Germinal center (tissue), 1 donor: Measurements from ENCODE around the gene NUDT16L1.

Experiments
- DNase-seq: peaks from one replicate; pipeline ENCODE4 v3.0.0; 2012; ENCODE audit warnings: mixed read lengths, low spot score

The NUDT16L1 gene

DNA sequence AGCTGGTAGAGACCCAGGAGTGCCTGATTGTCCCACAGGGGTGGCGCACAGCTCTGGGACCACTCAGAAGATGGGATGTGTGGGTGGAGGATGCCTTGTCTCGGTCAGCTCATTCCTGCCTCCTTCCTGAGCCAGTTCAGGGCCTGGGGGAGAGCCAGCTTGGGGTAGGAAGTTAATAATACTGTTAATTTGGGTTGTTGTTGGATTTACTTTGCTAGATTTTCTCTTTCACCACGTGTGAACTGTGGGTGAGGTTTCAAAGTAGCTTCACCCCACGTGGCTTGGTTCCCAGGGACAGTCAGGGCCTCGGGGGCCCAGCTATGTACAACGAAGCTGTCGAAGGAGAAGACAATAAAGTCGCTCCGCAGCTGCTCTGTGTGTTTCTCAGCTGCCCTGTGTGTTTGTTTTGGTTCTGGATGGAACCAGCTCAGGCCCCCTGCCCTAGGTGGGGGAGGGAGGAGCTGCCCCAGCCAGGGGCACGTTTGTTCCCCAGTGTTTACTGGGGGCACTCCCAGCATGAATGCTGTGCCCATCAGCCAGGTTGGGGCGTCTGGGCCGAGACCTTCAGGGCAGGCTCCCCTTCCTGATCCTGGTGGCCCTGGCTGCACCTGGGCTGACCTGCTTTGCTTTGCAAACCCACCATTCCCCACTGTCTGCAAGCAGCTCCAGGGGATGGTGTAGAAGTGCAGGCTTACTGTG, 2.3 kb downstream of the NUDT16L1 start:
- DNase-seq, result no peak

DNA sequence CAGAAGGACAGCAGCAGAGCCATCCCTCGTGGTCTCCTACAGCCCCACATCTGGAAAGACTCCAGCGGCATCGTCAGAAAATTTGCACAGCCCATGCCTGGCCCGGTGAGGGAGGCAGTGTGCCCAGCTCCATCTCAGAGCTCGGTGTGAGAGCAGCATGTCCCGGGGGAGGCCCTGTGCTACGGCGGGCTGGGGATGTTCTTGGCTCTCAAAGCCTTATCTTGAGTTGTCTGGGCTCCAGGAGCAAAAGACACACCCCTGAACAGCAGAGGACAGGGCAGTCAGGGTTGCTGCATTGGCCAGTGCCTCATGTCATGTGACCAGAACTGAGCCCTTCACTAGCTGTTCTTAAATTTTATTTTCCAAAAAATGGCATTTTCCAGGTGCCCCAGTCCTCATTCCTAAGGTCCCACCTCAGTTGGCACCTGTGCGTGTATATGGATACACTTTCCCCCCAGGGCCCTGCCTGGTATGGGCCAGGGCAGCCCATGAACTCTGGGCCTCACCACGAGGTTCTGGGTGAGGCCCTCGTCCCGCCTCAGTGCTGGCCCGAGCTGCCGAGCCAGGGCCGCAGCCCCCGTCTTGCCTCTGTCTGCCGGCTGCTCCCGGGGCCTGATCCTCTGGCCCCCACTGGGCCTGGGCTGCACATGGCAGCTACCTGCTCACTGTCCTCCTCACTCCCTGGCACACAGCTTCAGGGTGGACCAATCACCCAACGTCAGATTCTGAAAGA, 3.0 kb downstream of the NUDT16L1 start:
- DNase-seq, result no peak

DNA sequence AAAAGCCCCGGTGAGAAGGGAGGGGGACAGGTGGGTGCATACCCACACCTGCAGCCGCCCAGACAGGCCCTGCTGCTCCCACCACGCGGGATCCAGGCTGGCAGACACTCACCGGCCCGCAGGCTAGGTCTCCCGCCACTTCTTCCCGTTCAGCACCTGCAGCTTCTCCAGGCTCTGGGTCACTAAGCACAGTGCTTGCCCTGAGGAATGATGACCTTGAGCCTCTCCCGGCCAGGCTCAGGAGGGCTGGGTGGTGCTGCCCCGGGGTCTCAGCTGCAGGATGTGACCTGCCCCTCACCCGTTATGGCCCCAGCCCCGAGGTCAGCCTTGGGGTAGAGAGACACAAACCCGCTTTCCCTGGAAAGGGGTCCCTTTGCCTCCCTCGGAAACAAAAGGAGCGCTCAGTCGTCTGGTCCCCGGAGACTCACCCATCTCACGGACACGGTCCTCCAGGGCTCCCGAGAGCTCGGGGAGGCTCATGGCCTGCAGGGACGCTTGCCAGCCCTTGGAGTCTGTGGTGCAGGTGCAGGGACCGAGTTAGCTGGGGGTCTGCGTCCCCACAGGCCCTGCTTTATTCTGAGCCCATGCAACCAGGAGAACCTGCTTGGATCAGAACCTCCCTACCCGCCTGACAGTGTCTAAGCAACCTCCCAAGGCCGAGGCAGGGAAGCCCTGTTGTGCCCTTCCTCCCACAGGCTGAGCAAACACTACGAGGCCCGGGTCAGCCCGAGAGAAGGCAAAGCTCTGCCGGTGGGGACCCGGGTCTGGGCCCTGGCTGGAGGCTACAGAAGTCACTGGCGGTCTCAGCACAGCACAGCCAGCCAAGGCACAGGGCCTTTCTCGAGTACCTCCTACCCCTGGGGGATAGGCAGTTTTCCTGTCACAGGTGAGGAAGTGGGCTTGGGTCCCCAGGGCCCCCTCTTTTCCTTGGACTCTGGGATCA, 3.8 kb downstream of the NUDT16L1 start:
- DNase-seq, result no peak

DNA sequence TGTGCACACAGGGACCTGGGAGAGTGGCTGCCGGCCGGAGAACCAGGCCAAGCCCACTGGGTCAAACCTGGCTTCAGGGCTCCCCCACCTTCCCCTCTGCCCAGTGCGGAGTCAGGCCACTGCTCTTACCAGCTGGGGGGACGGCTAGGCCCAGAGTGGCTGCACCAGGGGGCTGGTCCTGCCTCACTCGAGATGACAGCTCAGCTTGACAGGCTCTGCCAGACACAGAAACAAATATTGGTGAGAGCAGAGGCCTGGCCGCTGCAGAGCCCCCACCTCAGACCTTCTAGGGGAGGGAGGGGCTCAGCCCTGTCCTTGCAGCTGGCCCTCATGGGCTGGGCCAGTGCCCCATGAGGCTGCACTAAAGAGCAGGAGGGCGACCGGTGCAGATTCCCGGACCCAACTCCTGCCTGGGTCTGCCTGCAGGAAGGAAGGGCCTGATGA, 4.5 kb downstream of the NUDT16L1 start:
- no peak for DNase-seq

DNA sequence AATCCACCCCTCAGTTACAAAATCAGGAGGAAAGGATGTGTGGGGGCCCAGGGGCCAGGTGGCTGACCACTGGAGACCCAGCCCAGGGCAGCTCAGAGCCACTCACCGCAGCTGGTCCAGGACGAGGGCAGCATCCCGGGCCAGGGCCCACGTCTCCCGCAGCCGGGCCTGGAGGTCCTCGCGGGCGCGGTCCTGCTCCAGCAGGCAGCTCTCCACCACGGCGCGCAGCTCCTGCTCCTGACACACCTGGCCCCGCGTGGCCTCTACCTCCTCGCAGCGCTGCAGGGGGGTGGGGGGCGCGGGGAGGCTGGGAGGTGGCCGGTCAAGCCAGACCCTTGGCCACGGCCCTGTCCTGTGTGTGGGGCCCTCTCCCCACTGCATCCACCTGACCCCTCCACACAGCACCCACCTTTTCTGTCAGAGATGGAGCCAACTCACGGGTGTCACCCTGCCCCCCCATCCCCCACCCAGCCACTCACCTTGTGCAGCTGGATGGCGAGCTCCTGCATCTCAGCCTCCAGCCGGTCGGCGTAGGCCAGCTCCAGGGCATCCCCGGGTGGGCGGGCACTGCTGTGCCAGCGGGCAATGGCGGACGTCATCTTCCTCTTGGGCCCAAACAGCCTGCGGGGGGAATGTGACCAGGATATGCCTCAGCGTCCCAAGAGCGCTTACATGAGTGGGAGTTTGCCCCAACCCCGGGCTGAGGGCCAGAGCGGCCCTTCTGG, 5.1 kb downstream of the NUDT16L1 start:
- no peak for DNase-seq

DNA sequence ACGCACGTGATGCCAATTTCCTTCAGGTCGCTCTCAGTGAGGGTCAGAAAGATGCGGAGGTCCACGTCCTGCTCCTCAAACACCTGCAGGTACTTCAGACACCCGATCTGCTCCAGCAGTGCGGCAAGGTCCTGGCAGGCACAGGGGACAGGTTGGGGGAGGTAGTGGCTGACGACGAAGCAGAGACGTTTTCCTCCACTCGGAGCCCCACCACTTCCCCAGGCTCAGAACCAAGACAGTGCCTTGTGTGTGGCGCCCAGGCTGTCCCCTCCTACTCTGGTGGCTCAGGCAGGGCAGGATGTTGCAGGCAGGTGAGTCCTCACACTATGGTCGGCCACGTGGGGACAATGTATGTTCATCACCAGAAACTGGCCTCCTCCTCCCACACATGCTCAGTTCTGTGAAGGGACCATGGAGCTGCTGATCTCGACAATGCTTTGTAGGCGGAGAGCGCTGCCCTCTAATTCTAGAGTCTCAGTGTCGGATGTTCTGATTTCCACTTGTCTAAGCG, 5.7 kb downstream of the NUDT16L1 start:
- DNase-seq, result no peak

DNA sequence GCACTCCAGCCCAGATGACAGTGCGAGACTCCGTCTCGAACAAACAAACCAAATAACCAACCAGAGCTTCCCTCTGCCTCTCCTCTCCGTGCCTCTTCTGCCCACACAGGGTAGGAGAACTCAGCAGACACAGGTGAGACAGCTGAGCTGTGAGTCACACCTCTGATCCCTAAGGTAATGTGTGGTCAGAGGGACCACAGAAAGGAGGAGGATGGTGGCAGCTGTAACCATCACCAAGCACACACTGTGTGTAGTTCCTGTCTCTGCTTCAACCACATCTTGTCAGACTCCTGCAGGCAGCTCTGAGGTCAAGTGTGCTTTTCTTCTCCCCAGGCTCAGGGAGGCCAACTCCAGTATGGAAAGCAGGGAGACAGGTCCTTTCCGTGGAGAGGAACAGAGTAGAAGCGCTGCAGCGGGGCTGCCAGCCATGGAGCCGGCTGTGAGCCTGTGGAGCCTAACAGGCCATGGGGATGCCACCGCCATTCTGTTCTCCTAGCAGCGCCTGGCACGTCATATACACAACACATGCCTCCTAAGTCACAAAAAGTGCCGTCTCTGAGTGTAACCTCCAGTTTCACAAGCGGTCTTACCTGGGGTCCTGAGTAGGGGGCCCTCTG, 7.1 kb downstream of the NUDT16L1 start:
- no peak for DNase-seq

DNA sequence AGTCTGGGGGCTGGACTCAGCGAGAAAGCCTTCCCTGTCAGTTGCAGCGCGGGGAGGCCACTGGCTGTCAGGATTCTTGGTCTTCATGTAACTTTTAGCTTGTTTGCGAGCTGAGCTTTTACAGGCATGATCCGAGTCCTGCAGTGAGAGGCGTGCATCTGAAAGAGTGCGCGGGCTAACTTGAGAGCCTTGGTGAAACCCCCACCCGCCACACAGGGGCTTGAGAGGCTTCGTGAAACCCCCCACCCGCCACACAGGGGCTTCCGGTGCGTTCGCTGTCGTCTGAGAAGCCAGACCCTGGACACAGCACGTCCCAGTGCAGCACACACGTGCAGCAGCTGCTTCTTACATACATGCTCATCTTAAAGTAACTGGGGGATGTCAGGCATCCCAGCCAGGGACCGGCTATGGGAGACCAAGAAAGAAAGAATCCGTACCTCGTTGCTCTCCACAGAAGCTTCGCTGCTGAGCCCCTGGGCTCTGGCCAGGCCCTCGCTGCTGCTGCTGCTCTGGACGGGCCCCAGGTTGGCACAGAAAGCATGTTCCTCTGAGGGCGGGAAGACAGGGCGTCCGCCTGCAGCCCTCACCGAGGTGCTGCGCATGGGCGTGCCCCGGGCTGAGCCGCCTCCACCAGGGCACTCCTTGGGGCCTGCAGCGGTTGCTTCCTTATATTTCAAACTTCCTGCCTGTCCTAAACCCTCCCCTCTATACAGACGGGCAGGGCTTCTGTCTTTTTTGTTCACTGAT, 7.8 kb downstream of the NUDT16L1 start:
- DNase-seq, result no peak

DNA sequence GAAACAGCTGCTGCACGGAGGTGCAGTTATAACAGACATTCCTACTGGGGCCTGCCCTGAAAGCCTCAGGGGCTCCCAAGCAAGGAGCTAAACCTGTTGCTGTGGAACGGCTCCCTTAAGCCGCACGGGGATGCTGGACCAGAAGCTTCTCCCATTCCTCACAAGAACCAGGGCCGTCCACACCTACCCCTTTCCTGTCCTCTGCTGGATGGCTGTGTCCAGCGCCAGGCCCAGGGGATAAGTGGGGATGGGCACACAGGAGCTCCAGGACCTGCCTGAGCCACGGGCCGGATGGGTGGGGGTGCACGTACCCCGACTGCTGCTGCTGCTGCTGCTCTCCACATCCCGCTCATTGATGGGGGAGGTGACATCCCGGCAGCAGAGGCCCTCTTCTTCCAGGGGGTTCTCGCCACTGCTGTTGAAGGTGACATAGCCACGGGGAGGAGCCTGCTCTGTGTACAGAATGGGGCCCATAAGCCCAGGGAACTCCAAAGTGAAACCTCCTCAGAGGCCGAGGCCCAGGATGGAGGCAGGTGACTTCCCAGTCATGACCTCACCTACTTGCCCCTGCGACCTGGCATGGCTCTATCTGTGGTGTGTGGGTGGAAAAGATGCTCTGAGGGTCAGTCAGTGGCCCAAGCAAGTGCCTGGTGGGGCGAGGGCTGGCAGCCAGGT, 8.6 kb downstream of the NUDT16L1 start:
- DNase-seq, result no peak

DNA sequence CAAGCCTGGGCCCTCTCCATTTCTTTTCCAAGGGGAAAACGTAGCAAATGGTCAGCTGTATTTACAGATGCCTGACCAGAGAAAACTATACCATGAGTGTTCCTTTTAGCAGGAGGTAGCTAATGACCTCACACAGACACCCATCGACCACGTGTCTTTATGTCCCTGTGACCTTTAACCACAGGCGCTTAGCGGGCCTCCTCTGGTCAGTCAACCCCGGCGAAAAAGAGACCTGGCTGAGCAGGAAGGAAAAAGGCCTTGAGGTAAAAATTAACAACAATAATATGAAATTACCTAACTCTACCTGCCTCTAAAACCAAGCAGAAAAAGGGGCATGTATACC, 9.1 kb downstream of the NUDT16L1 start:
- DNase-seq, result no peak

DNA sequence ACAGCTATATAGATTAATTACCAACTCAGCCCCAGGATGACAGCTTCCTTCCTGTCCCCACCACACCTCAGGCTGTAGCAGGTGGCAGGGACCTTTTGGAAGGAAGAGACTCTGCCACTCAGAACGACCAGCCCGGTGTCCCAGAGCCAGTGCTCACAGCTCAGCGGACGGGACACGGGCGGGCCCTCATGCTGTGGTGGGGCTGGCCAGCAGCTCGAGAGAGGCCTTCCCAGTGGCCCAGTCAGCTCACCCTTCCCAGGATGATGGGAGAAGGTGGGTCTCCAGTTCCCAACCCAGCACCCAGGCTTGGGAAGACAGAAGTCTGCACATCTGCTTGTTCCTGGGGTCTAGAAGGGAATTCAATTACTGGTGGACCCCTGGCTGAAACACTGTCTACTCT, 10.5 kb downstream of the NUDT16L1 start:
- no peak for DNase-seq

DNA sequence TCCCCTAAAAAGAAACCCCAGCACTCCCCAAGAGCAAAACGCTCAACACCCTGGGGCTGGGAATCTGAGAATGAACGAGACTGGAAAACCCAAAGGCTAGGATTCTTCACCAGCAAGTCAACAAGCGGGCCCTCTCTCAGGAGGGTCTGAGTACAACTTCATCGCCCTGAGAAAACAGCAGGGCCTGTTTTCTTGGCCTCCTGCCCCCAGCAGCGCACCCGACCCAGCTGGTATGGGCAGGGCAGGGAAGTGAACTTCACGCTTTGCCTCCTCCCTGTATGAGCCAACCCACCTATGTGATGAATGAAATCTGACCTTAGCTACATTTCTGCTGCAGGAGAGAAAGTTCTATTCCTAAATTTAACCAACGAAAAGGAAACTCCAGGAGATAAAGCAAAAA, 11.1 kb downstream of the NUDT16L1 start:
- DNase-seq, result no peak

DNA sequence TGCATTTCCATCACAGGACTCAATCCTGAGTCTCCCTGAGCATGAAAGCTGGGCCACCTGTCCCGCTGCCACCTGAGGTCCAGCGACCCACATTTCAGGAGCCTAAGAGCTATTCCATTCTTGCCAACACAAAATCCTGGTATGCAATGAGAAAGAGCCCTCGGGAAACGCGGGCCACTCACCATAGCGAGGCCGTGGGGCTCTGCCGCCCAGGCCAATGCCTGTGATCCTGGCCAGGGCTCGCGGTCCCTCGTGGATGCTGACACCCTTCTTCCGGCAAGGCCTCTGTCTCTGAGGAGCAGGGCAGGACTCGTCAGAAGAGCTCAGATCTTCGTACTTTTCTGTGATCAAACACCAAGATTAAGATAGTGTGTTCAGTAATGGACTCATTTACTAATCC, 11.6 kb downstream of the NUDT16L1 start:
- DNase-seq, result no peak

DNA sequence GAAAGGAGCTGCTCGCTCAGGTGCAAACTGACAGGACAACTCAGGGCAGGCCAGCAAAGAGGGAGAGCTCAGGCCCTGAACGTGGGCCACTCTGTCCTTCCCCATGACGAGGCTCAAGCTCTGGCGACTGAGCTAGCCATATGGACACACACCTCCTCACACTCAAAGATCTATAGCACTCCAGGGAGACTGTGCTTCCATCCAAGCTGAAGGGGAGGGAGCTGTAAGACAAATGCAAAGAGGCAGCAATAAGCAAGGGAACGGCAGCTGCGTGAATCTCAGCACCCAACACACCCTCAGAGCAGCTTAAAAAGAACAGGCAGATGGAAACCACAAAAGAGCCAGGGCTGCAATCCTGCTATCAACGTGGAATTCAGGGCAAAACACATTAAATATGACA, 13.5 kb downstream of the NUDT16L1 start:
- no peak for DNase-seq

DNA sequence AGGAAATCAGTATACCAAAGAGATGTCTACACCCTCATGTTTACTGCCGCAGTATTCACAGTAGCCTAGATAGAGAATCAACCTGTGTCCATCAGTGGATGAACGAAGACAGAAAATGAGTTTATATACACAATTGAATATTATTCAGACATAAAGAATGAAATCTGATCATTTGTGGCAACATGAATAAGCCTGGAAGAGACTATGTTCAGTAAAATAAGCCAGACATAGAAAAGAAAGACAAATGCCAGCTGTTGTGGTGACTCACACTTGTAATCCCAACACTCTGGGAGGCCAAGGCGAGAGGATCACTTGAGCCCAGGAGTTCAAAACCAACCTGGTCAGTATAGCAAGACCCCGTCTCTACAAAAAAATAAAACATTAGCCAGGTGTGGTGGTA, 16.1 kb downstream of the NUDT16L1 start:
- DNase-seq, result no peak

DNA sequence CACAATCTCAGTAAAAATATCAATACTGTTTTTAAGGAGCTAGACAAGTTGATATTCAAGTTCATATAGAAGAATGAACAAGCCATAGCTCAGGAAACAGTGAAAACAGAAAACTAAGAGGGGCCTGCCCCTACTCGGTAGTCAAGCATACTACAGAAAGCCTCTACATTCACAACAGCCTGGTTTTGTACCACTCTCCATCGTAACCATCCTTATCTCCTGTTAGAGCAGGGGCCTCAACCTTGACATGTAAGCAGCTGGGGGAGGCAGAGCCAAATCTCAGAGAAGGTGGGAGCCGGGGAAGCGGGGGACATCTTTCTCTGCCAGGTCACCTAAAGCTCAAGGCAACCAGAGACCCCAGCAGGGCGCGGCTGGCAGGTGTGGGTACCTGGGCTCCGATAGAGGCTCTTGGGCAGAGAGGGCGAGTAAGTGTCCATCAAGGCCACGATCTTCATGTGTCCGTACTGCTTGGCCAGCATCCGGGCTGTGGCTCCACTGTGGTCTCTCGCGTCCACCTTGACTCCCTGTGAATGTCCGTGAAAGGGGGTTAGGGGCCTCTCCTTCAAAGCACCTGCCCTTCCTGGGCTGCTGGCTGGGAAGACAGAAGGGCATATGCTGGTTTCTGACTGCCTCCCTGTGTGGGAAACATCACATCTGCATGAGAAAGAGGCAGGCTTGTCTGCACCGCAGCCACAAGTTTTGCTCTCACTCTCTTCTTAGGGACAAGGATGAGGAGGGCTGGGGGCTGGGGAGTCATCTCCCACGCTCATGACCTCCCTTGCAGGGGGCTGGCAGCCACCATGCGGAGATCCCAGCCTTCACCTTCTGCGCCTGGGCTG, 20.5 kb downstream of the NUDT16L1 start:
- DNase-seq, result no peak

DNA sequence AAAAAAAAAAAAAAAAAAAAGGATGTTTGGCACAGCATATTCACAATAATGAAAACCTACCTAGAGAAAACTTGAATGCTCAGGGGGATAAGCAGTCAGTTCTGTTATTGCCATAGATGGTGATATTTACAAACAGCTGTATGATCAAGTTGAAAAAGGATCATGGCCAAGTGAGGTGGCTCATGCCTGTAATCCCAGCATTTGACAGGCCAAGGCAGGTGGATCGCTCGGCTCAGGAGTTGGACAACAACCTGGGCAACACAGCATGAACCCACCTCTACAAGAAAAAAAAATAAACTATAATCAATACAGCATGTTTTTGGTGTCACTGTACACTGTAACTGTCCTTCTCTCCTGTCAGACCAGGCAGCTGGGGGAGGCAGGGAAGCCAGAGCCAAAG, 21.6 kb downstream of the NUDT16L1 start:
- no peak for DNase-seq

DNA sequence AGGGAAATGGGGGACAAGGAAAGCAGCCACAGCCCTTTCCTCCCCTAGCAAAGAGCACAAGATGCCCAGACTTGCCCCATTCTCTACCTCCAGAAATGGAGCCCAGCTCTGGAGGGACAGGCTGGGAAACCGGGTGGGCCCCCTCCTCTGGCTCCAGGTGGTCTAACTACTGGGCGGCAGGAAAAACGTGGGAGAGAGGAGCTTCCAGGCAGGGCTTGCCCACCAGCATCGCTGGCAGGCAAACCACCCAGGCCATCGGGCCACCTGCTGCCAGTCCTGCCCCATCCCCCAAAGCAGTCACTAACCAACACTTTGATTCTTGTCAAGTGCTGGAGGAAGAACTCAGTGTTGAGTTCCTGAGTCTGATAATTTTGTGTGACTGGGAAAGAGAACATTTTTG, 25.1 kb downstream of the NUDT16L1 start:
- DNase-seq, result no peak

DNA sequence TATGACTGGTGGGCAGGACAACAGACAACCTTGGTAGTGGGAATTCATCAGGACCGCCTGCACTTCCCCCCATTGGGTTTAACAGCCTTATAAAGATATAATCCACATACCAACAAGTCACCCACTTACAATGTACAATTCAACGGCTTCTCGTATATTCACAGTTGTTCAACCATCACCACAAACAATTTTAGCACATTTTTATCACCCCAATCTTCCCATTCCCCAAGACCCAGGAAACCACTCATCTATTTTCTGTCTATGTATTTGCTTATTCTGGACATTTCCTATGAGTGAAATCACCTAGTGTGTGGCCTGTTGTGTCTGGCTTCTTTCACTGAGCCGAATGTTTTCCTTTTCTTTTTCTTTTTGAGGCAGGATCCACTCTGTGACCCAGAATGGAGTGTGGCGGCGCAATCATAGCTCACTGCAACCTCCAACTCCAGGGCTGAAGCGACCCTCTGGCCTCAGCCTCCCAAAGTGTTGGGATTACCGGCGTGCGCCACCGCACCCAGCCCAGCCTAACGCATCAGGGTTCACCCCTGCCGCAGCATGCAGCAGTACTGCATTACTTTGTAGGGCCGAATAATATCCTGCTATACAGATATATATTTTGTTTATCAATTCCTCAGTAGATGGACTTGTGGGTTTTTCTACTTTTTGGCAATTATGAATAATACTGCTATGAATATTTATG, 29.9 kb downstream of the NUDT16L1 start:
- no peak for DNase-seq
